HG03378 (cell line): ENCODE measurements around the gene VGLL2.

ENCODE experiments used
- ATAC-seq: cut with Tn5 transposase; IDR thresholded peaks from one replicate; pipeline ENCODE4 v1.9.1; 2021; ENCODE audit warnings: mild to moderate bottlenecking, moderate library complexity; ENCODE audit not compliant: unreplicated experiment

The VGLL2 gene

DNA sequence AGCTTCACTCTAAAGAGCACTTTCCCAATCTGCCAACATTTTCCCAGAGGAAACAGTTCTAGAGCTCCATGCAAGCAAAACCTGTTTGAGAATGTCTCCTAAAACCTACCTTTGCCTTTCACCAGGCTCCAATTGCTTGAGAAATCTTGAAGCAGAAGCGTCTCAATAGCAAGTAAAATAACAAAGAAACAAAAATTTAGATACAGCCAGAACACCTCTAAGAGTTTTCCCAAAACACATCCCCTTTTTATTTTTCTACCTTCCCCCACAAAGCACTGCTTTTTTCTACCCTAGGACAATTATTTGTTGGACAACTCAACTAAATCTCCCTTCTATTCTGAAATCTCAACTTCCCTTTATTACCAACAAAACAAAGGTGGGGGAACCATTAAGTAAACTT lies 3.6 kb downstream of the VGLL2 start:
- ATAC-seq = no peak

DNA sequence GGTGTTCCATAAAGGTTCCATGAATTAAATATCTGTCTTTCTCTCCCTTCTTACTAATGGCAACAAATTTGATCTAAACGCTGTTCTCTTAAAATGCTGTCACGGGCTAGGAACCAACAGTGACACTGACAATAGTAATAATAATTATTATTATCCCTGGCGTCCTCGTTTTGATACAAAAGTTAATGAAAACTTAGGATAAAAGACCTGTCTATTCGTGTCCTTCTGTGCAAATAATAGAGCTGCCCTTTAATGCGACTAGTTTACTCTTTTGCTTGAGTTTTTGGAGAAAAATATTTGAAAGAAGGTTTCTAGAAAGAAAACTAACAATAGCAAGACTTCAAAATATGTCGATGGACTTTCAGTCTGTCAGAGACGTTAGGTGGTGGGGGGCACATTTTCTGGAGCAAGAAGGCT lies 4.3 kb downstream of the VGLL2 start:
- ATAC-seq = no peak

DNA sequence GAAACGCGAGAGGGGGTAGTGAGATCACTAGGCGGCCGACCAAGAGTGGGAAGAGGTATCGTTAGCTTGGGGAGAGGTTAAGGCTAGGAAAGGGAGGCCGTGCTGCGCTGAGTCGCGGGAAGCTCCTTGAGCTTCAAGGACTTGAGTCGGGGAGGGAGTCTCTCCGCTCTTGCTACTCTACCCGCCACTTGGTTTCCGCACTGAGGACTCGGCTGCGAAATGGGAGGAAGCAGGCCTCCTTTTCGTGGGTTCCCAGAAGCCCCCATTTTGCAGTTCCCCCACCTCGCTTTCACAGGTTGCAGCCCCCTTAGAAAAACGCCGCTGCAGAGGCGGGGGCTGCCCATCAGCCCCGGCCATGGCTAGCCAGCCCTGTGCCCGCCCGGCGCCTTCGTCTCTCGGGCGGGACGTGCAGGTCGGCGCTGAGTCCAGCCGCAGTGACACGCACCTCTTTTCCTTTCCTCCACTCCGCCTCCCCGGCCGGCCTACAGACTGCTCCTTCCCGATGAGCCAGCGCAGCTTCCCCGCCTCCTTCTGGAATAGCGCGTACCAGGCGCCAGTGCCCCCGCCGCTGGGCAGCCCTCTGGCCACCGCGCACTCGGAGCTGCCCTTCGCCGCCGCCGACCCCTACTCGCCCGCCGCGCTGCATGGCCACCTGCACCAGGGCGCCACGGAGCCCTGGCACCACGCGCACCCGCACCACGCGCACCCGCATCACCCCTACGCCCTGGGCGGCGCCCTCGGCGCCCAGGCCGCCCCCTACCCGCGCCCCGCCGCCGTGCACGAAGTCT lies 4.9 kb downstream of the VGLL2 start:
- ATAC-seq = no peak

DNA sequence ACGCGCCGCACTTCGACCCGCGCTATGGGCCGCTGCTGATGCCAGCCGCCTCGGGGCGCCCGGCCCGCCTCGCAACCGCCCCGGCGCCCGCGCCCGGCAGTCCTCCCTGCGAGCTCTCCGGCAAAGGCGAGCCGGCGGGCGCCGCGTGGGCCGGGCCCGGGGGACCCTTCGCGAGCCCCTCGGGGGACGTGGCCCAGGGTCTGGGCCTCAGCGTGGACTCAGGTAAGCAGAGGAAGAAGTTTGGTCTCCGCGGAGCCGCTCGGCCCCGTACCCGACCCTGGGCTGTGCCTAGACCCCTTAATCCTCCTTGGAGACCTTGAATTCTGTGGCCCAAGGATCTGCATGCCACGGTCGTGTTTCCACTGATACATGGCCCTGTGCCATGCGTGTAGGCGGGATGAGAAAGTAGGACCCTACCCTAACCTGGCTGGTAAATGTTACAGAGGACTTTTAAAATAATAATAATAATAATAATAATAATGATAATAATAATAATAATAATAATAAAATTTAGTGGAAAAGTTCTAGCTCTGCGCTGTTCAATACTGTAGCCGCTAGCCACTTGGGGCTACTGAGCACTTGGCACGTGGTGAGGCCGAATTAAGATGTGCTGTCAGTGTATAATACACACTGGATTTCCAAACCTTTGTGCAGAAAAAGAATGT lies 5.6 kb downstream of the VGLL2 start:
- ATAC-seq = no peak

DNA sequence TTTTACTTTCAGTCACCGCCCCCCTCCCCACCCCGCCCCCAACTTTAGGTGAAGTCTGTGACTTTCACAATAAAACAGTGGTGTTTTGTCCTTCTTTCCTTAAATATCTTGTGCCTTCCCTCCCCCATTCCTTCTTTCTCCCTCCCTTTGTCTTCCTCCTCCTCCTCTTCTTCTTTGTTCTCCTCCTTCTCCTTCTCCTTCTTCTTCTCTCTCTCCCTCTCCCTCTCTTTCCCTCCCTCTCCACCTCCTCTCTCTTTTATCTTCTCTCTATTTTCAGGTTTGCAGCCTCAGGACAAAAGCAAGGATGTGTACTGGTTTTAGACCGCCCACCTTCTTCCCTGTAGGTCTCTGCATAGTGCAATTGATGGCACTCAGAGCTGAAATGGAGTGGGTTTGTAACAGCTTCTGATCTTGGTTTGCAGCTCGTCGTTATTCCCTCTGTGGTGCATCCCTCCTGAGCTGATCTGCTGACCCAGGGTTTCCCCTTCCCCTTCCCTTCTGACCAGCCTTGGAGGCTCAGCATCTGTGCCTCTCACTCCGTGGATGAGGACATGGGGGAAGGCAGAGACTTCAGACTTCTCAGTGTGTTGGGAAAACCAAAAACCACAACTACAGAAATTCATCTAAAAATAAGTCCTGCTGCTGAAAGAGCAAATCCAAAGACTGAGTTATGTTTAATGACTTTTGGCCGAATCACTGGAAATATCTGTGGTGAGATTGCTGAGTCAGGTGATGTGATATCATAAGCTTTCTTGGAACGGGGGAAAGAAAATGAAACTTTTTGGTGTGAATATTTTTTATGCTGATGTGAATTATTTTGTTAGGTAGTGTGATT lies 6.9 kb downstream of the VGLL2 start:
- ATAC-seq = no peak

GRCh38 chr6:117272891-117273290 lies 7.5 kb downstream of the VGLL2 start:
- no peak for ATAC-seq

DNA sequence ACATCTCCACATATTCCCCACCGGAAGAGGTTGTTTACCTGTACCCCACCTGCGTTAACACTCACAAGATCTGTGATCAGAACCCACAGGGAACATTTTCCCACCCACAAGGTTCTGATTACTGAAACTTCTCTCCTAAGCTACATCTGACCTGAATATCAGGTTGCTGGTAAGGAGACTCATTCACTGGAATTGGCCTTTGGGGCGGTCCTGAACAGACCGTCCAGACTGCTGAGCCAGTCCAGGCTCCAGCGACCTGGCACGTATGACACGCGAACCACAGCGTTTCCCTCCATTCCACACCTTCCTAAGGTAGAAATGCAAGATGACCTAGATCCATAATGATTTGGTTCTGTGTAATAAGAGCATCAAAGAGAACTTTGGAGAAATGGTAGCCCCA lies 9.8 kb downstream of the VGLL2 start:
- ATAC-seq = no peak

- ATAC-seq = no peak
These were observed 10.4 kb downstream of the VGLL2 start for GRCh38 chr6:117275711-117276110.

- ATAC-seq = no peak
These were observed 11.5 kb downstream of the VGLL2 start for GRCh38 chr6:117276778-117277316.

DNA sequence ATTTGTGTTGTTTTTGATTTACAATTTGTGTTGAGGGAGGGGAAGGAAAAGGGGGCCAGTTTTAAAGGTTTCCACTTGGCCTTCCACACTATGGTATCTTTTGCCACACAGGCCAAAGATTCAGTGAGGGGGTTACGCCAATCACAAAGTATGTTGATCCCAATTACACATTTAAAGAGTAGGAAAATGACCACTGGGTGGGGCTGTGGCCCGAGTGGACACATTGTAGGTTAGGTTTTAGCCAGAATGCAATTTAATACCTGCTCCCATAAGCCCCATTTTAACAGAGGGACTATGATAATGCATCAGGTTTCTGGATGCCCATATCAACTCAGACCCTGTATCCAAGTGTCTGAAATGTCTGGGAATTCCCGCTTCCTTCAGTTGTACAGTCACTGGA lies 15.6 kb downstream of the VGLL2 start:
- ATAC-seq = no peak

DNA sequence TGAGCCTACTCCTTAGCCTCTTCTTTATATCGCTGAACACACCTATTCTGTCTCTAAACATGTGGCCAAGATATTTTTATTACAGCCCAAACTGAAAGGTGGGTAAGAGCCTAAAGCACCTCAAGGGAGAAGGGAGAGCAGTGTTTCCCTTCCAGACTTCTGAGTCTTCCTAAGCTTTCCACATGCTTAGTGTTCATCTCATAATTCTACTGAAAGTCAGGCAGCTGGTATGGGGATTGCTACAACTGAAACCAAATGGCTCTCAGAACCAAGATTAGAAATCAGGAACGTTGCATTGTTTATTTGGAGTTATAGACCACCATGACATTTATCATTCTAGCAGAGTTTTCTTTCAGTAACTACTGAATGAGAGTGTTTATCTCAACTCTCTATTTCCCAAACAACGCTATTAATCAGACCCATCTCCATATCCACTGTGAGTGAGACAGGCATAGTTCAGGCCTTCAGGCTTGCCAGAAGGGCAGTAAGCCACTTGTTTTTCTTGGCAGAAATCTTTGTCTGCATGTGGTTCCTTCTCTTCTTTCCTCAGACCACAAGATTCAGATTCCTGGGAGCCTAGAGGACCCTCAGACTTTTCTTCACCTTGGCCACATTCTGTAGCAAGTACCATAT lies 22.8 kb downstream of the VGLL2 start:
- no peak for ATAC-seq

GRCh38 chr6:117290173-117290846 lies 25.0 kb downstream of the VGLL2 start:
- no peak for ATAC-seq

GRCh38 chr6:117298941-117299340 lies 33.6 kb downstream of the VGLL2 start:
- no peak for ATAC-seq

- no peak for ATAC-seq
These were observed 38.0 kb downstream of the VGLL2 start for GRCh38 chr6:117303323-117303722.

- no peak for ATAC-seq
These were observed 39.1 kb downstream of the VGLL2 start for GRCh38 chr6:117304446-117304845.

GRCh38 chr6:117306227-117306790 lies 41.0 kb downstream of the VGLL2 start:
- no peak for ATAC-seq

- ATAC-seq = no peak
These were observed 42.3 kb downstream of the VGLL2 start for GRCh38 chr6:117307655-117308054.

DNA sequence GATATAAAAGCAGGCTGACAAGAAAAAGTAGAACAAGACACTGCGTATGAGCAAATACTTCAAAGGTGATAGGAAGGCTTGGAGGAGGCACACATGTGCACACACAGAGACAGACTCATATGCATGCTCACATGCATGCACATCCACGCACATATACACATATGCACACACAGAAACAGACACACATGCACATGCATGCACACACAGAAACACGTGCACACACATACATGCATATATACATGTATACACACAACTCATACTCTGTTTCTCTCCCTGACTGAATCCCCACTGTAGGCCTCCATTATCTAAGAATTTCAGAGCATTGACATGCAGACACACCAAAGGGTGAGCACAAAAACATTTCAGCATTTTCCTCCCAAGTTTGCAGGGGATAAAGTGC lies 43.7 kb downstream of the VGLL2 start:
- ATAC-seq = no peak

DNA sequence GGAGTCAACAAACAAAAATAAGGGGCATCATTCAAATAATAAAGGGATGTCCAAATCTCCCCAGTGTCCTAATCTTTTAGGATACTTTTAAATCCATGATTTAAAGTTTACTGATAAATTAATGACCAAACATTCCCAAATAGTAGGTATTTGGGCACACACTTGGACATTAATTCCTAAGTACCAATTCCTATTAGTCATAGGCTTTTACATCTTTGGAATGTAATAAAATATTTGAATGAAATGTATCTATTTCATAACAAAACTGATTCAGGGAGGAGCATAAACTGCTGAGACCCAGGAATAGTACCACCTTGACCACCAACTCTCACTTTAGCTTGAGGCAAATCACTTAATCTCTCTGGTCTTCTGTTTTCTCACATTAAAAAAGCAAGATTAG lies 44.3 kb downstream of the VGLL2 start:
- ATAC-seq = no peak

GRCh38 chr6:117311310-117311709 lies 46.0 kb downstream of the VGLL2 start:
- ATAC-seq = no peak
